HG02981 (cell line): ENCODE data around the gene CENPK.
"Not testable (repeated sequence)": the region's sequence is repeated elsewhere in the genome, so short reads cannot be mapped to it uniquely, and the experiment has no call there.

Experiments
- ATAC-seq: cut with Tn5 transposase; IDR thresholded peaks from one replicate; pipeline ENCODE4 v1.9.1; 2021; ENCODE audit warnings: mild to moderate bottlenecking, moderate library complexity; ENCODE audit not compliant: unreplicated experiment

CENPK gene, protein sequence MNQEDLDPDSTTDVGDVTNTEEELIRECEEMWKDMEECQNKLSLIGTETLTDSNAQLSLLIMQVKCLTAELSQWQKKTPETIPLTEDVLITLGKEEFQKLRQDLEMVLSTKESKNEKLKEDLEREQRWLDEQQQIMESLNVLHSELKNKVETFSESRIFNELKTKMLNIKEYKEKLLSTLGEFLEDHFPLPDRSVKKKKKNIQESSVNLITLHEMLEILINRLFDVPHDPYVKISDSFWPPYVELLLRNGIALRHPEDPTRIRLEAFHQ

DNA sequence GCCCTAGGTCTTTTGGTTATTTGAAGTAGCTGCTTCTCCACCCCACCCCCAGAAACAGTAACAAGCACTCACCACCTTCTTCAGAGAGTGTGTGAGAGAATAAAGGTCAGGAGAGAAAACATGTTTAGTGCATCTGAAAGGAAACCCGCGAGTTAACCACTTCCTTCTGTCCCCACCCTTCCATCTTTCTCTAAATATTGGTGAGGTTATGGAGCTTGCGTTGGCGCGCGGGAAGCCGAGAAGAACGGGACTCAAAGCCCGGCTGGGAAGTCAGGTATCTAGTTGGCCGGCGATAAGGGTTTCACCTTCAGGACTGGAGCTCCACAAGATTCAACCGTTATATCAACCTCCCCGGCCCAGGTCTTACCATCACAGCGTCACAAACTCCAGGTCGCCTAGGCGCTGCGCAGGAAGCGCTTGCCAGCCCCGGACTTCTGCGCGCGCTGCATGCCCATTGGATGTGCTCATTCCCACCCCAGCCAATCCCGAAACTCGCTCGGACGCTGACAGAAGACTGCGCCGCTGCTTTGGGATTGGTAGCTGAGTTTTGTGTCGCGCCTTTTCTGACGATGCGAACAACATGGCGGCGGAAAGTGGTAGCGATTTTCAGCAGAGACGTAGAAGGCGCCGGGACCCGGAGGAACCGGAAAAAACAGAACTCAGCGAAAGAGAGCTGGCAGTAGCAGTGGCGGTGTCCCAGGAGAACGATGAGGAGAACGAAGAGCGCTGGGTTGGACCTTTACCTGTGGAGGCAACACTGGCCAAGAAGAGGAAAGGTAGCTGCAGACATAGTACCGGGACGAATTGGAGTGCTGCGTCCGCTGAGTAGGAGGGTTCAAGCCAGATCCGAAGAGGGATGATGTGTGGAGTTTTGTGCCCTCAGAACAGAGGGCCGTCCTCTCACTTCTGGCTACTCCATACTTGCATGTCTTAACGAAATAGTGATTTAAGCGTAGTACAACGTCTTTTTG is at the start of gene CENPK, which contains the start of gene PPWD1:
Gene CENPK (minus strand): TSS at position 438 of the 971 bp plus-strand sequence. CDS start 8,261 bp downstream, outside the sequence.
Gene PPWD1 (plus strand): TSS at position 566 of the 971 bp plus-strand sequence. CDS start 15 bp downstream, at position 581.
- ATAC-seq: peak; percentile 99

DNA sequence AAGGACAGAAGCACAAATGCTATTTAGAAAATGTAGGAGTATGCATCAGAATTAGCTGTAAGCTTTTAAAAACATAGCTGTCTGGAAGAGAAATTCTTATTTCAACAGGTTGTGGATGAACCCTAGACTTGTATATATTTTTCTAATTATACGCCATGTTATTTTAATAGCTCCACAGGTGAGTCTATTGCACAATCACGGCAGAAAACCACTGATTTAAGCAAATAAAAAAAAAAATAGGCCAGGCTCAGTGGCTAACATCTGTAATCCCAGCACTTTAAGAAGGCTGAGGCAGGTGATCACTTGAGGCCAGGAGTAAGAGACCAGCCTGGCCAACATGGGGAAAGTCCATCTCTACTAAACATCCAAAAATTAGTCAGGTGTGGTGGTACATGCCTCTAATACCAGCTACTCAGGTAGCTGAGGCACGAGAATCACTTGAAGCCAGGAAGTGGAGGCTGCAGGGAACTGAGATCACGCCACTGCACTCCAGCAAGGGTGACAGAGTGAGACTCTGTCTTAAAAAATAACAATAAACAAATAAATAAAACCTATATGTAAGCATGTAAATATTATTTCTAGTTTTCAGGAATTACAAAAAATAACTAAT is 49.4 kb upstream of the CENPK start:
- ATAC-seq: no peak

DNA sequence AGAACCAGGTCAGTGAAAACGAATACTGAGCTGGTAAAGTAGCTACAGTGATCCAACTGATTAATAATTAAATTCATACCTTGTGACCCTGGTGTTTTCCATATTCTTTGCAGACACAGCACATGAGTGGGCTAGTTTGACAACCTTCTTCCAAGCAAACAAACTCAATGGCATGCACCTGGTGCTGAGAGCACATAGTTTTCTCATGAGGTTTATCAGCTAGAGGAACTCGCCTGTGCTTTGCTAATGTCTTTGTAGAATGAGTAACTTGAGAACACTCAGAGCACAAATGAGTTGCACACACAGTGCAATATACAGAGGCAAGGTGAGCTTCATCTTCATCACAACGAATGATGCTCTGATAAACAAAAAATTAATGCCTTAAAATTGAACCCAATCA is 48.6 kb upstream of the CENPK start:
- no peak for ATAC-seq

DNA sequence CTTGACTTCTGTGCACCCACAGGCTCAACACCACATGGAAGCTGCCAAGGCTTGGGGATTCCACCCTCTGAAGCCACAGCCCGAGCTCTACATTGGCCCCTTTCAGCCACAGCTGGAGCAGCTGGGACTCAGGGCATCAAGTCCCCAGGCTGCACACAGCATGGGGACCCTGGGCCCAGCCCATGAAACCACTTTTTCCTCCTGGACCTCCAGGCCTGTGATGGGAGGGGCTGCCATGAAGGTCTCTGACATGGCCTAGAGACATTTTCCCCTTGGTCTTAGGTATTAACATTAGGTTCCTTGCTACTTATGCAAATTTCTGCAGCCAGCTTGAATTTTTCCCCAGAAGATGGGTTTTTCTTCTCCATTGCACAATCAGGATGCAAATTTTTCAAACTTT is 38.8 kb upstream of the CENPK start:
- ATAC-seq: not testable (repeated sequence)

DNA sequence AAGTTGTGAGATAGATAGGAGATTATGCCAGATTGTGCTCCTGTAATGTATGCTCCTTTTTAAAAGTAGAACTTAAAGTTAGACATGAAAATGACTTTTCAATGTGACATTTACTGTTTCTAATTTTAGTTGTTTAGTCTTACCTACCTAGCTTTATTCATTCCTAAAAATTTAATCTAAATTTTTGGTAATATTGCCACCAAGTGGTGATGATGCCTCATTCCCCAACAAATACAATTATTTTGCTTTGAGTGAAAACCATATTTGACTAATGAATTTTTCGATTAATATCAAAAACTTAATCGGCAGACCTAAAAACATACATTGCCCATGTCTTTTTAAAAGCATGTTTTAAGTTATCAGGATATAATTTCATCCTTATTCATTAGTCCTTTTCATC is 25.7 kb upstream of the CENPK start:
- no peak for ATAC-seq

DNA sequence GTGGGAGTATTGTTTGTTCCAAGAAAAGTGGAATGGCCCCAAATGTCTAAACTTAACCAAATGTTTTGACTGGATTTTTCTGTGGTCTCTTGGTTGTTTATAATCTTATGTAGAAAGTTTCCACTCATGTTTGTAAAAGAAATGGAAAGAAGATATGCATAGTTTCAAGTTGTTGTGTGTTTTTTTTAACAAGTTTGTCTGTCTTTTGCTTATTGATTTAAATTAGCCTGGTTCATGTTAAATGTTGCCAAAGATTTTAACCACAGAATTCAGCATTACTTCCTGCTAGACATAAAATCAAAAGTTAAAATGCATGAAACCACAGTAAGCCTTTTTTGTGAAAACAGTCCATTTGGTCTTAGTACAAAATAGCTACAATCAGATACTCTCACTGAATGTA is 14.2 kb upstream of the CENPK start:
- ATAC-seq: no peak

DNA sequence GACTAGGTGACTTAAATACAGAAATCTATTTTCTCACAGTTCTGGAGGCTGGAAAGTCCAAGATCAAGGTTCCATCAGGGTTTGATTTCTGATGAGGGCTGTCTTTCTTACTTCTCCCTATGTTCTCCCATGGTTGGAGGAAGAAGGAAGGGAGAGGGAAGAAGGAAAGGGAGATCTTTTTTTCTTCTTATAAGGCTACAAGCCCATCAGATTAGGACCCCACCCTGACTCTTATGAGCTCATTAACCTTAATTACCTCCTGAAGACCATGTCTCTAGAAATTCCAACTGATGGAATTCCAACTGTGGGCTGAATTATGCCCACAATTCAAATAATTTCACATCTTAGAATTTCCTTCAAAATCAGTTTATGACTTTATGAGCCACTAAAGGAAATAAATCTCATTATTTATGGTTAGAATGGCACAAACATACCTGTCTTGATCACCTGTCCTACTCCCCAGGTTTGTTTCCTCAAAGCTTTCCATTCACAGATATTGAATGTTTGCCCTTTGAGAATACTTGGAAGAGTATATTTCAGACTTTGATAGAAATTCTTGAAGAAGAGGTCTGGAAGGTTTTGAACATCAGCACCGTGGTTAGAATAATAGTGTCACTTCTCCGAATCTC is 7.7 kb upstream of the CENPK start:
- ATAC-seq: no peak

DNA sequence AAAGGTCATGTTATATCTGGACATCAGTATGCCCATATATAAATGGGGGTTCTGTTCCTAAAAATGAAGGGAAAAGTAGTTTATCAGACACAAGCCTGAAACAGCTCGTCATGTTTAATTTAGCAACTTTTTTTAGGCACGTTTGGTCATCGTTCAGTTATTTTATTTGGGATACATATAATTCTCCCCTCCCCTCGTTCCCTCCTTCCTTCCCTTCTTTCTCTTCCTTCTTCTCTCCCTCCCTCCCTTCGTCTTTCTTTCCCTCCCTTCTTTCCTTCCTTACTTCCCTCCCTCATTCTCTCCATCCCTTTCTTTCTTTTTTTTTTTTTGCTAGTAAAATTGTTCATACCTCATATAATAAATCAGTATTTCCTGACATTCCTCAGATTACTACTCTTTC is 3.5 kb upstream of the CENPK start:
- ATAC-seq: no peak

DNA sequence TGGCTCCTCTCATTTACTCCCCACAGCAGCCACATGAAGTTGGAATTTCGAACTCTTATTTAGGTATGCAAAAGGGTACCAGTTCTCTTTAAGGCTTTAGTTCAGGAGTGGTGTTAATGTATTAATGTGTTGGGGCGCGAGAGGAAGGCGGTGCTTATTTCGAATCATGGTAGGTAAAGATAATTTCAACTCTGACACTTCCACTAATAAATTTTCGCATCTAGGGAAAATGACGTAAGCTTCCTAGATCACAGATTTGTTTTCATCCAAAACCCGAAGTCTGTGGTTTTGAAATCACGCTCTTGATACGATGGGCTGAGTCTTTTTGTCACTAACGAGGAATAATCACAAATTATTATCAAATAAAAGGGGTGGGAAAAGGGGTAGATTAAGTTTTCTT is 809 bp upstream of the CENPK start:
- no peak for ATAC-seq

DNA sequence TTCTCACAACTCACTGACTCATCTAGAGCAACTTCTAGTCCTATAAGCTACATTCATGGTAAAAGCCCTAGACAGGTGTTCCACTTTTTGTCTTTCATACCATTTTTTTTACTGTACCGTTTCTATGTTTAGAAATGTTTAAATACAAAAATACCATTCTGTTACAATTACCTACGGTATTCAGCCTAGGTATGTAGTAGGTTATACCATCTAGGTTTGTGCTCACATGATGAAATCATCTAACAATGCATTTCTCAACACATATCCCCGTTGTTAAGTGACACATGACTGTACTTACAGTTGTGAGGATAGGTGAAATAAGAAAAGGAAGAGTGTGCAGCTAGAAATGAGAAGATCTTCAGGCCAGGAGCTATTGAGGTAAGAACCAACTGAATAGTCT is 6.2 kb downstream of the CENPK start:
- no peak for ATAC-seq

DNA sequence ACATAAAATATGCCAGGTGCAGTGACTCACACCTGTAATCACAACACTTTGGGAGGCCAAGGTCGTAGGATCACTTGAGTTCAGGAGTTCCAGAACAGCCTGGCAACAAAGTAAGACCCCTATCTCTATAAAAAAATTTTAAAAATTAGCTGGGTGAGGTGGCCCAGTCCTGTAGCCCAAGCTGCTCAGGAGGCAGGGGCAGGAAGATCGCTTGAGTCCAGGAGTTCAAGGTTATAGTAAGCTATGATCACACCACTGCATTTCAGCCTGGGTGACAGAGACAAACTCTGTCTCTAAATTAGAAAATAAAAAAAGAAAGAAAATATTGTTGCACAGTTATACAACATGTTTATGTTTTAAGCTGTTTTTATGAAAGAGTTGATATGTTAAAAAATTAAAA is 6.8 kb downstream of the CENPK start:
- no peak for ATAC-seq

DNA sequence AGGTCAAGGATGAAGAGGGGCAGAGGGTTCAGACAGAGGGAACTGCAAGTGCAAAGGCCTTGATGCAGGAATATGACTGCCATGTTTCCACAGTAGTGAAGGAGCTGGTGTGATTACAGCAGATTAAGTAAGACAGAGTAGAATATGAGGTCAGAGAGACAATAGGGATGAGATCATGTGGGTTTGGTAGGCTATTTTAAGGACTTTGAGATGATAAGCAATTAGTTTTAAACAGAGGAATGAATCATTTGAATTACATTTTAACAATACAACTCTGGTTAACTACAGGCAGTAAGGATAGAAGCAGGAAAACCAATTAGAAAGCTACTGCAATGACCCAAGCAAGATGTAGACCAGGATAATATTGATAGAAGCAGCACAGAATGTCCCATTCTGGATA is 7.7 kb downstream of the CENPK start:
- no peak for ATAC-seq

DNA sequence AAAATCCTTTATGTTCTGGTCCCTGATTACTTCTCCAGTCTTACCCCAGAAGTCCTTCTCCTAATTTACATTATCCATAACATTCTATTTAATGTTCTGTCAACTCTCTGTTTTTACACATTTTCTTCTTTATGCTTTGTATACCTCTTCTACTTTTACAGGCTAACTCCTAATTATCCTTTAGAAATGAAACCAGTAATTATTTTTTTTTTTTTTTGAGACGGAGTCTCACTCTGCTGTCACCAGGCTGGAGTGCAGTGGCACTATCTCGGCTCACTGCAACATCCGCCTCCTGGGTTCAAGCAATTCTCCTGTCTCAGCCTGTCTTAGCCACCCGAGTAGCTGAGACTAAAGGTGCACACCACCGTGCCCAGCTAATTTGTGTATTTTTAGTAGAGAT is 9.0 kb downstream of the CENPK start:
- ATAC-seq: no peak

DNA sequence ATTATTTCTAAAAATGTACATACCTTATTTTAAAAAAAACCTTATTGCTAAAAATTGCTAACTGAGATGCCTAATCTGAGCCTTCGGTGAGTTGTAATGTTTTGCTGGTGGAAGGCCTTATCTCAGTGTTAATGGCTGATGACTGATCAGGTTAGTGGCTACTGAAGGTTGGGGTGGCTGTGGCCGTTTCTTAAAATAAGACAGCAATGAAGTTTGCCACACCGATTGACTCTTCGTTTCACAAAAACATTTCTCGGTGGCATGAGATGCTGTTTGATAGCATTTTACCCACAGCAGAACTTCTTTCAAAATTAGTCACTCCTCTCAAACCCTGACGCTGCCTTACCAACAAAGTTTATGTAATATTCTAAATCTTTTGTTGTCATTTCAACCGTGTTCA is 14.7 kb downstream of the CENPK start:
- no peak for ATAC-seq

DNA sequence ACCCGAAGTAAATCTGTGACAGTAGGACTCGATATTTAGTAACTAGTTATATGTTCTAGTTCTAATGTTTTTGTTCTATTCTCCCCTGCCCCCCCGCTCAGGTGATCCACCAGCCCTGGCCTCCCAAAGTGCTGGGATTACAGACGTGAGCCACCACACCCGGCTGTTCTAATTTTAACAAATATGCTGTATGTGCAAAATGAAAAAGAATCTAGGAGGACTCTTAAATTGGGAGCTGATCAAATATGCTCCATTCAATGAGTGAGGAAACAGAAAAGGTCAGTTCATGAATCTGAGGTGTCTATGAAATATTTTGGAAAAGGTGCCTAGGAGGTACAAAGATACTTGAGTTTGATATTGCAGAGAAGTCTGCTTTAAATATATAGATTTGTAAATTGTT is 16.8 kb downstream of the CENPK start:
- ATAC-seq: no peak

DNA sequence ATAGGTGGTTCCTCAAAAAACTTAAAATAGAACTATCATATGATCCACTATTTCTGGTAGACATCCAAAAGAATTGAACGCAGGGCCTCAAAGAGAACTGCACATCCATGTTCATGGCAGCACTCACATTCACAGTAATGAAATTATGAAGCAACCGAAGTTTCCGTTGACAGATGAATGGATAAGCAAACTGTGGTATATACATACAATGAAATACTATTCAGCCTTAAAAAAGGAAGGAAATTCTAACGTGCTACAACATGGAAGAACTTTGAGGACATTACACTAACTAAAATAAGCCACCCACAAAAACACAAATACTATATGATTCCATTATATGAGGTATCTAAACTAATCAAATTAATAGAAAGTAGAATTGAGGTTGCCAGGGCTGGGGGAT is 18.5 kb downstream of the CENPK start:
- ATAC-seq: no peak

DNA sequence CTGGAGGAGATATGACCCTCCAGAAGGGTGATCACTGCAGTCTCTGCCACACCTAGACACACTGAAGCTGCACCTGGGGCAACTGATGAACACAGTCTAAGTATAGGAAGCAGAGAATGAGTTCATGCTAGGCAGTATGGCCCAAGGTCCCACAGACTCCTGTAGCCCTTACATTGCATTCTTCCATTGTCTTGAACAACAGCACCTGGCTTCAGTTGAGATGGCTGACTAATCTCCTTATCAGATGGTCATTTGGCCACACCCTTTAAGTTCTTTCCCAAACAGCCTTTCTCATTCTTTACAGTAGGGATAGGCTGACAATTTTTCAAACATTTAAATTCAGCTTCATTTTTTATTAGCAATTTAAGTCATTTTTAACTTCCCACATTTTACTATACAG is 23.1 kb downstream of the CENPK start:
- ATAC-seq: no peak

DNA sequence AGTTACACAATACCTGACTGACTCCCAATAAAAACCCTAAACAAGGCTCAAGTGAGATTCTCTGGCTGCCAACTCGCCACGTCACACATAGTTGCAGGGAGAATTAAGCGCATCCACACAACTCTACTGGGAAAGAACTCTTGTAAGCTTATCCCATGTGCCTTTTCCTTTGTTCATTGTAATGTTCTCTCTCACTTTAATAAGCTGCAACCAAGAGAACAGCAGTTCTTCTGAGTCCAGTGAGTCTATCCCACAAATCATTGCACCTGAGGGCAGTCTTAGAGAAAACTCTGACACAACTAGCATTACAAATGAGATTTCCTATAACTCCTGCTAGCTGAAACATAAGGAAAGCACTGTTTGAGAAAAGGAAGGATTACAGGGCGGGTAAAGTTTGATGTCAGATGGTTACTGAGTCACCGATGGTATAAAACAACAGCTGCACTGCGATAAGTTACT is 27.4 kb downstream of the CENPK start:
- no peak for ATAC-seq

DNA sequence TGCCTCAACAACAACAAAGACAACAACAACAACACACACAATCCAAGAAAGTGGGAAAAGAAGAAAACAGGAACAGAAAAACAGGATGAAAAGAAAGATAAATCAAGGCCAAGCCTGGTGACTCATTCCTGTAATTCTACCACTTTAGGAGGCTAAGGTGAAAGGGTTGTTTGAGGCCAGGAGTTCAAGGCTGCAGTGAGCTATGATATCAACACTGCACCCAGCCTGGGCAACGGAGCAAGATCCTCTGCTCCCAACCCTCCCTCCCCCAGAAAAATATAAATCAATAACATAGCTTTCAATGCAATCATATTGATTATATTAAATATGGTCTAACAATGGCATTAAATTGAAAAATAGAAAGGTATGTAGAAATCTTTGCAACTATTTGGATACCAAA is 32.1 kb downstream of the CENPK start:
- no peak for ATAC-seq

DNA sequence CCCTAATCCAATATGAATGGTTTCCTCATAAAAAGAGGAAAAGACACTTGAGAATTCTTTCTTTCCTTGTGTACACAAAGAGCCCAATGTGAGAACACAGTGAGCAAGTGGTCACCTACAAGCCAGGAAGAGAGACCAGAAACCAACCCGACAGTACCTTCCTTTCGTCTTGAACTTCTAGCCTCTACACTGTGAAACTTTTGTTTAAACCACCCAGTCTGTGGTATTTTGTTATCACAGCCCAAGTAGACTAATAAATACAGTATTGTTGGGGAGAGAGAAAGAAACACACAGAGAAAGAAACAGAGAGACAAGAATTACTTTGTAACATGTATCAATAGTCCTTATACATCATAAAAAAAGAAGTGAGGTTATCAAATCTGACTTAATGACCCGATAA is 37.2 kb downstream of the CENPK start:
- no peak for ATAC-seq
